HTERT RPE-1 (cell line): ENCODE measurements around the gene LHFPL4.

Source experiments
- in situ Hi-C: fragments of 300-500 bp; cut with MboI; formaldehyde crosslinking; loops from 4 replicates; pipeline ENCODE4 v1.14.3; 2020; ENCODE audit warnings: low sequenced_read_pairs

LHFPL4 gene

GRCh38 chr3:9476935-9477334 lies 76.7 kb downstream of the LHFPL4 start:
- in situ Hi-C loops: no loop called here

- in situ Hi-C loops: no loop called here
Measured at GRCh38 chr3:9474482-9474881, 79.1 kb downstream of the LHFPL4 start.

- in situ Hi-C loops: no loop called here
Measured at GRCh38 chr3:9473496-9474065, 80.0 kb downstream of the LHFPL4 start.

- in situ Hi-C loops: no loop called here
Measured at GRCh38 chr3:9469986-9470385, 83.6 kb downstream of the LHFPL4 start.

- in situ Hi-C loops: no loop called here
Measured at GRCh38 chr3:9468460-9468859, 85.2 kb downstream of the LHFPL4 start.

- in situ Hi-C loops: no loop called here
Measured at GRCh38 chr3:9467451-9467850, 86.2 kb downstream of the LHFPL4 start.

GRCh38 chr3:9455596-9456131 lies 98.0 kb downstream of the LHFPL4 start:
- in situ Hi-C loops: no loop called here

- in situ Hi-C loops: no loop called here
Measured at GRCh38 chr3:9452417-9452816, 101.2 kb downstream of the LHFPL4 start.

- in situ Hi-C loops: no loop called here
Measured at GRCh38 chr3:9450991-9451390, 102.6 kb downstream of the LHFPL4 start.

GRCh38 chr3:9450126-9450525 lies 103.5 kb downstream of the LHFPL4 start:
- in situ Hi-C loops: no loop called here

GRCh38 chr3:9448643-9449042 lies 105.0 kb downstream of the LHFPL4 start:
- in situ Hi-C loops: no loop called here
